B cell (primary cell): ENCODE results near the gene MEX3B. TPM values are rescaled to one million over a fixed set of nuclear protein-coding genes. Genes with fewer than 3 reads are reported as not detected.

ENCODE experiments used
- ATAC-seq: fragments of 200-7000 bp; cut with Tn5 transposase; one replicate; pipeline ENCODE4 v1.10.0; 2021; ENCODE audit warnings: low read depth, mild to moderate bottlenecking, moderate number of reproducible peaks, moderate library complexity
- CTCF ChIA-PET: fragments of 350-600 bp; sonication (Branson Sonifier 250); formaldehyde crosslinking; loops from one replicate; lab custom pipeline; 2021; ENCODE audit warnings: antibody characterized with exemption, inconsistent platforms; lab: Charles Lee
- POLR2A ChIA-PET: fragments of 350-600 bp; sonication (Branson Sonifier 250); formaldehyde crosslinking; loops from one replicate; lab custom pipeline; 2021; ENCODE audit warnings: antibody characterized with exemption; lab: Charles Lee
- DNase-seq: peaks from one replicate; pipeline ENCODE4 v3.0.0; 2013
- H2AFZ ChIP-seq: 2 replicates; pipeline ENCODE4 v1.6.1; 2012; ENCODE audit warnings: mild to moderate bottlenecking, low read depth, low read length; ENCODE audit not compliant: insufficient read depth, poor library complexity, severe bottlenecking
- H3K27ac ChIP-seq, 2 donors: 1 replicate in 1 of 2; 2 replicates in 1 of 2; pipeline ENCODE4 v1.5.1; 2012 to 2013; ENCODE audit warnings: low read length in 2 of 2, mild to moderate bottlenecking in 2 of 2, moderate library complexity in 1 of 2
- H3K27me3 ChIP-seq, 4 experiments: fragments of 200-600 bp in 1 of 4; sonication (generic) in 1 of 4; replicated peaks in 1 of 4; 1 replicate in 2 of 4; 2 replicates in 2 of 4; pipeline versions ENCODE4 v1.6.1 to v1.7.0; 2013 to 2016; ENCODE audit warnings: low read length in 3 of 4, mild to moderate bottlenecking in 2 of 4, mixed read lengths in 1 of 4, moderate library complexity in 1 of 4; ENCODE audit not compliant: insufficient read depth in 4 of 4, control insufficient read depth in 3 of 4; ENCODE audit errors: control extremely low read depth in 1 of 4
- H3K36me3 ChIP-seq, 2 experiments: replicated peaks in 1 of 2; 1 replicate in 1 of 2; 2 replicates in 1 of 2; pipeline versions ENCODE4 v1.6.1 to v1.7.1; 2013; ENCODE audit warnings: low read length in 1 of 2; ENCODE audit not compliant: insufficient read depth in 2 of 2, control insufficient read depth in 1 of 2; ENCODE audit errors: control extremely low read depth in 1 of 2, extremely low read depth in 1 of 2
- H3K4me1 ChIP-seq, 2 donors: fragments of 200-600 bp in 1 of 2; sonication (generic) in 1 of 2; 1 replicate in 1 of 2; 2 replicates in 1 of 2; pipeline versions ENCODE4 v1.5.1 to v1.6.1; 2013 to 2017; ENCODE audit warnings: low read length in 2 of 2; ENCODE audit not compliant: control insufficient read depth in 2 of 2, insufficient read depth in 2 of 2
- H3K4me2 ChIP-seq: replicated peaks from 2 replicates; pipeline ENCODE3; 2012; ENCODE audit warnings: mild to moderate bottlenecking, low read depth, low read length; ENCODE audit not compliant: poor library complexity, severe bottlenecking
- H3K4me3 ChIP-seq, 5 experiments: fragments of 200-600 bp in 1 of 5; sonication (generic) in 1 of 5; 1 replicate in 3 of 5; 2 replicates in 2 of 5; pipeline versions ENCODE4 v1.5.1 to v1.7.0; 2011 to 2016; ENCODE audit warnings: low read length in 4 of 5, mild to moderate bottlenecking in 4 of 5, low read depth in 2 of 5, control low read depth in 1 of 5, moderate library complexity in 1 of 5; ENCODE audit not compliant: insufficient read depth in 1 of 5; ENCODE audit errors: control extremely low read depth in 1 of 5, extremely low read depth in 1 of 5
- H3K79me2 ChIP-seq: fragments of 200-600 bp; sonication (generic); one replicate; pipeline ENCODE4 v1.6.0; 2016; ENCODE audit warnings: low read length; ENCODE audit not compliant: control insufficient read depth, insufficient read depth
- H3K9ac ChIP-seq: fragments of 200-600 bp; sonication (generic); 2 replicates; pipeline ENCODE4 v1.6.1; 2017; ENCODE audit warnings: mild to moderate bottlenecking, low read length, moderate library complexity
- H3K9me3 ChIP-seq, 3 donors: one replicate each; pipeline versions ENCODE4 v1.6.1 to v1.7.1; 2013; ENCODE audit warnings: low read length in 2 of 3; ENCODE audit not compliant: control insufficient read depth in 2 of 3, insufficient read depth in 1 of 3; ENCODE audit errors: control extremely low read depth in 1 of 3
- H4K20me1 ChIP-seq: 2 replicates; pipeline ENCODE4 v1.6.0; 2012; ENCODE audit warnings: mild to moderate bottlenecking, low read length; ENCODE audit not compliant: insufficient read depth, control insufficient read depth, poor library complexity, severe bottlenecking
- H3K27ac Mint-ChIP-seq: one replicate; pipeline ENCODE4 v1.8.0; 2021; ENCODE audit warnings: mixed read lengths
- H3K27me3 Mint-ChIP-seq: one replicate; pipeline ENCODE4 v1.8.0; 2021; ENCODE audit warnings: mixed read lengths
- H3K4me1 Mint-ChIP-seq: one replicate; pipeline ENCODE4 v1.8.0; 2021; ENCODE audit warnings: mixed read lengths
- H3K4me3 Mint-ChIP-seq: one replicate; pipeline ENCODE4 v1.8.0; 2021; ENCODE audit warnings: mixed read lengths
- H3K9me3 Mint-ChIP-seq: one replicate; pipeline ENCODE4 v1.8.0; 2022; ENCODE audit warnings: mixed read lengths; ENCODE audit not compliant: insufficient read depth
- EZH2 ChIP-seq: IDR thresholded peaks from 2 replicates; pipeline ENCODE4 v1.6.1; 2012; ENCODE audit warnings: borderline replicate concordance, low read depth, mild to moderate bottlenecking, moderate library complexity, low read length; ENCODE audit not compliant: insufficient read depth, poor library complexity, severe bottlenecking
- WGBS: methylation state at CpG from one replicate; pipeline ENCODE4 v1.1.5; 2013; ENCODE audit warnings: missing lambda C conversion rate; ENCODE audit not compliant: insufficient coverage; 5-methylcytosine and 5-hydroxymethylcytosine counted together
- intact Hi-C: fragments of 100-400 bp; cut with micrococcal nuclease; formaldehyde crosslinking; loops from one replicate; pipeline ENCODE4 v1.10.0; 2022
- polyA plus RNA-seq: library from polyadenylated mRNA; depleted of rRNA; stranded (reverse); fragments of >200 nt; gene quantifications from 2 replicates; pipeline ENCODE4 v1.2.3, GENCODE V29; 2012
- total RNA-seq, 2 donors: library from RNA; stranded (reverse); fragments of 120-200 nt in 1 of 2; gene quantifications; 1 replicate in 1 of 2; 2 replicates in 1 of 2; pipeline versions ENCODE4 v1.2.3 to v1.2.4, GENCODE V29; 2013 to 2022
- TF ChIP-seq, protein P1 (sequence below): fragments of 200-600 bp; IDR thresholded peaks from one replicate; pipeline ENCODE4 v1.8.0; 2022; ENCODE audit warnings: antibody characterized with exemption, mild to moderate bottlenecking

The MEX3B gene
- total and polyA plus RNA-seq, 2 donors (not counting 1 experiment from before 2014, with no cell fraction given): 0.40 to 0.59 TPM

- no peak for TF ChIP-seq EZH2
- TF ChIP-seq, protein P1, sequence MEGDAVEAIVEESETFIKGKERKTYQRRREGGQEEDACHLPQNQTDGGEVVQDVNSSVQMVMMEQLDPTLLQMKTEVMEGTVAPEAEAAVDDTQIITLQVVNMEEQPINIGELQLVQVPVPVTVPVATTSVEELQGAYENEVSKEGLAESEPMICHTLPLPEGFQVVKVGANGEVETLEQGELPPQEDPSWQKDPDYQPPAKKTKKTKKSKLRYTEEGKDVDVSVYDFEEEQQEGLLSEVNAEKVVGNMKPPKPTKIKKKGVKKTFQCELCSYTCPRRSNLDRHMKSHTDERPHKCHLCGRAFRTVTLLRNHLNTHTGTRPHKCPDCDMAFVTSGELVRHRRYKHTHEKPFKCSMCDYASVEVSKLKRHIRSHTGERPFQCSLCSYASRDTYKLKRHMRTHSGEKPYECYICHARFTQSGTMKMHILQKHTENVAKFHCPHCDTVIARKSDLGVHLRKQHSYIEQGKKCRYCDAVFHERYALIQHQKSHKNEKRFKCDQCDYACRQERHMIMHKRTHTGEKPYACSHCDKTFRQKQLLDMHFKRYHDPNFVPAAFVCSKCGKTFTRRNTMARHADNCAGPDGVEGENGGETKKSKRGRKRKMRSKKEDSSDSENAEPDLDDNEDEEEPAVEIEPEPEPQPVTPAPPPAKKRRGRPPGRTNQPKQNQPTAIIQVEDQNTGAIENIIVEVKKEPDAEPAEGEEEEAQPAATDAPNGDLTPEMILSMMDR: no peak
- POLR2A ChIA-PET: interaction anchor here (0.7 kb wide), 1 partner anchor 24 kb away, joined by 3 read pairs; no protein-coding TSS in a partner anchor
Observed at GRCh38 chr15:82072926-82073537, 27.2 kb upstream of the MEX3B start.

GRCh38 chr15:82066455-82066854 is 20.6 kb upstream of the MEX3B start:
- intact Hi-C loops: no loop called here
- DNase-seq: no peak
- TF ChIP-seq EZH2: no peak
- TF ChIP-seq, protein P1: no peak
- CTCF ChIA-PET: no interaction called here
- H3K4me1 Mint-ChIP-seq: peaks cover 4% of the 10 kb centered on the region
- H3K4me1 ChIP-seq: peaks cover 0 to 11% of the 10 kb centered on the region in 2 donors
- ATAC-seq: no peak
- H3K27me3 ChIP-seq: peaks cover 0 to 8% (median 0%) of the 10 kb centered on the region in 4 experiments
- H3K4me3 ChIP-seq: no peak overlapping the region
- H3K9me3 ChIP-seq: no peaks in the 10 kb centered on the region
- no peak overlapping the region for H2AFZ ChIP-seq
- H3K27me3 Mint-ChIP-seq: peaks cover 32% of the 10 kb centered on the region
- no peaks in the 10 kb centered on the region for H3K36me3 ChIP-seq
- no peaks in the 10 kb centered on the region for H4K20me1 ChIP-seq
- no peak overlapping the region for H3K27ac ChIP-seq
- no peak overlapping the region for H3K27ac Mint-ChIP-seq
- no peaks in the 10 kb centered on the region for H3K9me3 Mint-ChIP-seq
- no peak overlapping the region for H3K9ac ChIP-seq
- no peak overlapping the region for H3K4me2 ChIP-seq
- H3K4me3 Mint-ChIP-seq: no peak overlapping the region
- no peaks in the 10 kb centered on the region for H3K79me2 ChIP-seq
- 96% methylated on average over 3 of the region's 4 CpGs for WGBS
- POLR2A ChIA-PET: no interaction called here

More at GRCh38 chr15:82072926-82073537, 27.2 kb upstream of the MEX3B start:
- Histone ChIP-seq H3K9me3 (peaks cover 0 to 14% (median 0%) of the 10 kb centered on the region in 3 donors), H3K27ac (no peak overlapping the region), H3K4me3 (no peak overlapping the region), H3K79me2 (no peaks in the 10 kb centered on the region), H3K9ac (no peak overlapping the region), H3K27me3 (peaks cover 0 to 2% (median 0%) of the 10 kb centered on the region in 4 experiments), H3K4me1 (no peaks in the 10 kb centered on the region), H4K20me1 (no peaks in the 10 kb centered on the region), H3K36me3 (no peaks in the 10 kb centered on the region), H3K4me2 (no peak overlapping the region), H2AFZ (no peak overlapping the region)
- intact Hi-C loops: no loop called here
- DNase-seq (no peak), ATAC-seq (no peak)
- H3K4me3 Mint-ChIP-seq: no peak overlapping the region
- H3K27me3 Mint-ChIP-seq: peaks cover 22% of the 10 kb centered on the region
- H3K4me1 Mint-ChIP-seq: no peaks in the 10 kb centered on the region
- CTCF ChIA-PET: no interaction called here
- no peak overlapping the region for H3K27ac Mint-ChIP-seq
- 94% methylated on average over 5 of the region's 5 CpGs for WGBS
- H3K9me3 Mint-ChIP-seq: no peaks in the 10 kb centered on the region
